TTC549 (cell line): Measurements from ENCODE around the gene PRKCZ.

Experiments used
- FAIRE-seq: peaks from 2 replicates; lab custom pipeline; 2012; peaks lifted over from hg19 to GRCh38; lab: Jason Lieb, UNC

The PRKCZ gene

GRCh38 chr1:2025491-2025981, 24.7 kb upstream of the PRKCZ start:
- no peak for FAIRE-seq

GRCh38 chr1:2027961-2028583, 22.1 kb upstream of the PRKCZ start:
- no peak for FAIRE-seq

- no peak for FAIRE-seq
Observed at GRCh38 chr1:2028870-2029560, 21.2 kb upstream of the PRKCZ start.

GRCh38 chr1:2029561-2029960, 20.6 kb upstream of the PRKCZ start:
- FAIRE-seq, result no peak

GRCh38 chr1:2030076-2030871, 19.9 kb upstream of the PRKCZ start:
- FAIRE-seq, result no peak

GRCh38 chr1:2031546-2032540, 18.4 kb upstream of the PRKCZ start:
- no peak for FAIRE-seq

GRCh38 chr1:2032737-2033136, 17.5 kb upstream of the PRKCZ start:
- FAIRE-seq, result no peak

GRCh38 chr1:2033165-2033564, 17.0 kb upstream of the PRKCZ start:
- no peak for FAIRE-seq

- FAIRE-seq, result no peak
Observed at GRCh38 chr1:2036287-2036686, 13.9 kb upstream of the PRKCZ start.

GRCh38 chr1:2037314-2037979, 12.8 kb upstream of the PRKCZ start:
- no peak for FAIRE-seq

- FAIRE-seq, result no peak
Observed at GRCh38 chr1:2038229-2038628, 12.0 kb upstream of the PRKCZ start.

GRCh38 chr1:2039251-2039650, 11.0 kb upstream of the PRKCZ start:
- FAIRE-seq, result no peak

GRCh38 chr1:2041305-2041704, 8.9 kb upstream of the PRKCZ start:
- no peak for FAIRE-seq

- no peak for FAIRE-seq
Observed at GRCh38 chr1:2041887-2042286, 8.3 kb upstream of the PRKCZ start.

GRCh38 chr1:2042830-2043773, 7.1 kb upstream of the PRKCZ start:
- no peak for FAIRE-seq

GRCh38 chr1:2043886-2044285, 6.3 kb upstream of the PRKCZ start:
- no peak for FAIRE-seq

GRCh38 chr1:2044510-2045319, 5.5 kb upstream of the PRKCZ start:
- no peak for FAIRE-seq

GRCh38 chr1:2045468-2046173, 4.6 kb upstream of the PRKCZ start:
- FAIRE-seq, result no peak
